ENCODE measurements around the gene MINAR2.

The MINAR2 gene

DNA sequence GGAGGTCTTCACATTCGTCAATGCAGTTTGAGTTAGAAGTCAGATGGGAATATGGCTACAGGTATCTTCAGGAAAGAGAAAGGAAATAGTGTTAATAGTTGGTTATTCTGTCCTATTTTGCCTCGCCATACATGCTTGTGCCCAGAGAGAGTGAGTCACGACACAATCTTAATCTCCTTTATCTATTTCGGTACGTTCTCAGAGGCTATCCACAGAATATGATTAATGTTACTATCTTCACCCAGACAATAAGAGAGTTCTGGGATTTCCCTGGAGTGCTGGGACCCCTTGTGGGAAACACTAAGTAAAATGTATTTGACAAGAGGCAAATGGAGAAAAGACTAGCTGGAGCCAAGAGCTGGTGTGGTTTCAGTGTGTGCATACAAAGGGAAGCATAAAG, 25.5 kb downstream of the MINAR2 start:
- DNase-seq: no peak

- DNase-seq: no peak
Observed at GRCh38 chr5:129781594-129781993, 33.7 kb downstream of the MINAR2 start.

GRCh38 chr5:129803403-129803802, 55.5 kb downstream of the MINAR2 start:
- no peak for DNase-seq

DNA sequence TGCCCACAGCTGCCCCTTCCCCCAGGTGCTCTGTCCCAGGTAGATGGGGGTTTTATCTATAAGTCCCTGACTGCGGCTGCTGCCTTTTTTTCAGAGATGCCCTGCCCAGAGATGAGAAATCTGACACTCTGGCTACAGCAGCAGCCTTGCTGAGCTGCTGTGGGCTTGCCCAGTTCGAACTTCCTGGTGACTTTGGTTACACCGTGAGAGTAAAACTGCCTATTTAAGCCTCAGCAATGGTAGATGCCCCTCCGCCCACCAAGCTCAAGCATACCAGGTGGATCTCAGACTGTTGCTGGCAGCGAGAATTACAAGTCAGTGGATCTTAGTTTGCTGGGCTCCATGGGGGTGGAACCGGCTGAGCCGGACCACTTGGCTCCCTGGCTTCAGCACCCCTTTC, 56.8 kb downstream of the MINAR2 start:
- no peak for DNase-seq

GRCh38 chr5:129807162-129807814, 59.4 kb downstream of the MINAR2 start:
- DNase-seq: no peak

All from NCI-H1105 (cell line).